AG09309 (cell line): ENCODE results near the gene PHF5A.

Experiments used
- DNase-seq: peaks from one replicate; pipeline ENCODE4 v3.0.0-alpha.2; 2010; ENCODE audit warnings: low read depth
- H3K4me3 ChIP-seq: 2 replicates; pipeline ENCODE4 v1.5.1; 2011; ENCODE audit warnings: mild to moderate bottlenecking, low read depth, low read length, moderate library complexity; ENCODE audit not compliant: control insufficient read depth
- TF ChIP-seq, protein P1 (sequence below): IDR thresholded peaks from 2 replicates; pipeline ENCODE4 v1.5.1; 2011; ENCODE audit warnings: mild to moderate bottlenecking, low read depth, low read length, inconsistent platforms; ENCODE audit not compliant: insufficient read depth, control insufficient read depth; ENCODE audit errors: missing control alignments

PHF5A gene

DNA sequence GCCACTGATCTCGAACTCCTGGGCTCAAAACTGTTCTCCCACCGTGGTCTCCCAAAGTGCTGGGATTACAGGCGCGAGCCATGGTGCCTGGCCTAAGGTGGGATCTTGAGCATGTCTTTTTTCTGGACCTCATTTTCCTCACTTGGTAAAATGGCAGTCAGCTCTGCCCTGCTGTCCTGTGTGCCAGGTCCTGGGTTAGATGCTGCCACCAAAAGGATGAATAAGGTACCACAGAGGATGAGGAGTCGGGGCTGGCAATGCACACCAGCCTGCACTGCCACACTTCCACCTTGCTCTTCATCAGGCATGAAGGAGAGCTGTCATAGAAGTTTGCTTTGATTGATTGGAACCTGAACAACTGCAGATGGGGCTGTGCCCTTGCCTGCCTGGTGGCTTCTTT lies 32.7 kb upstream of the PHF5A start:
- no peak for DNase-seq
- H3K4me3 ChIP-seq, result no peak overlapping the region
- TF ChIP-seq, protein P1, sequence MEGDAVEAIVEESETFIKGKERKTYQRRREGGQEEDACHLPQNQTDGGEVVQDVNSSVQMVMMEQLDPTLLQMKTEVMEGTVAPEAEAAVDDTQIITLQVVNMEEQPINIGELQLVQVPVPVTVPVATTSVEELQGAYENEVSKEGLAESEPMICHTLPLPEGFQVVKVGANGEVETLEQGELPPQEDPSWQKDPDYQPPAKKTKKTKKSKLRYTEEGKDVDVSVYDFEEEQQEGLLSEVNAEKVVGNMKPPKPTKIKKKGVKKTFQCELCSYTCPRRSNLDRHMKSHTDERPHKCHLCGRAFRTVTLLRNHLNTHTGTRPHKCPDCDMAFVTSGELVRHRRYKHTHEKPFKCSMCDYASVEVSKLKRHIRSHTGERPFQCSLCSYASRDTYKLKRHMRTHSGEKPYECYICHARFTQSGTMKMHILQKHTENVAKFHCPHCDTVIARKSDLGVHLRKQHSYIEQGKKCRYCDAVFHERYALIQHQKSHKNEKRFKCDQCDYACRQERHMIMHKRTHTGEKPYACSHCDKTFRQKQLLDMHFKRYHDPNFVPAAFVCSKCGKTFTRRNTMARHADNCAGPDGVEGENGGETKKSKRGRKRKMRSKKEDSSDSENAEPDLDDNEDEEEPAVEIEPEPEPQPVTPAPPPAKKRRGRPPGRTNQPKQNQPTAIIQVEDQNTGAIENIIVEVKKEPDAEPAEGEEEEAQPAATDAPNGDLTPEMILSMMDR, result no peak

DNA sequence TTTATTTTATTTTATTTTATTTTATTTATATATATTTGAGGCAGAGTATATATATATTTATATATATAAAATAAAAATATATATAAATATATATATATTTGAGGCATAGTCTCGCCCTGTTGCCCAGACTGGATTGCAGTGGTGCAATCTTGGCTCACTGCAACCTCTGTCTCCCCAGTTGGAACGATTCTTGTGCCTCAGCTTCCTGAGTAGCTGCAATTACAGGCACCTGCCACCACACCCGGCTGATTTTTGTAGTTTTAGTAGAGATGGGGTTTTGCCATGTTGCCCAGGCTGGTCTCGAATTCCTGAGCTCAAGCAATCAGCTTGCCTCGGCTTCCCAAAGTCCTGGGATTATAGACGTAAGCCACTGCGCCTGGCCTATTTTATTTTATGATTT lies 31.8 kb upstream of the PHF5A start:
- TF ChIP-seq, protein P1, result no peak
- no peak overlapping the region for H3K4me3 ChIP-seq

DNA sequence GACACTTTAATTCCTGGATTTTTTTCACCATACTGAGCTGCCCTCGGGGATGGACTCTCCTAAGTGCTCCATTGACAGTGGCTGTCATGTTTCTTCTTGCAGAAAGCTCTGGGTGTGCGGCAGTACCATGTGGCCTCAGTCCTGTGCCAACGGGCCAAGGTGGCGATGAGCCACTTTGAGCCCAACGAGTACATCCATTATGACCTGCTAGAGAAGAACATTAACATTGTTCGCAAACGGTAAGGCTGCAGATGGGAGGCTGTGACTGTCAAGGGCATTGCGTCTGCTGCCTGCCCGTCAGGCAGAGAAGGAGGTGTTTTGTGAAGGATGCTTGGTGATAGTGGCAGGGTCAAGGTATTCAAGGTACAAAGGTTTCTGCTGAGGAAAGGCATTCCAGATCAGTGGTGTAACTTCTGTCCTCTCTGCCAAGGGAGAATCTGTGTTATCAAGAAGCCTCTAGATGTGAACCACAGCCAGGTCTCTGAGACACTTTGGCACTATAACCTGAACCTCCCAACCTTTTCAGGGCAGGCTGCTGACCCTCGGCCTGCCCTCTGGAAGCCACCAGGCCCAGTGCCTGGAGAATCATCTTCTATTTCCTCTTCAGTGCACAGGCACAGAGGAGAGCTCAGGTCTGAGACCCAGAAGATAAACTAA lies 31.3 kb upstream of the PHF5A start:
- no peak for DNase-seq
- no peak overlapping the region for H3K4me3 ChIP-seq
- TF ChIP-seq, protein P1, result no peak

More for the DNA sequence above, 31.8 kb upstream of the PHF5A start:
- no peak for DNase-seq

DNA sequence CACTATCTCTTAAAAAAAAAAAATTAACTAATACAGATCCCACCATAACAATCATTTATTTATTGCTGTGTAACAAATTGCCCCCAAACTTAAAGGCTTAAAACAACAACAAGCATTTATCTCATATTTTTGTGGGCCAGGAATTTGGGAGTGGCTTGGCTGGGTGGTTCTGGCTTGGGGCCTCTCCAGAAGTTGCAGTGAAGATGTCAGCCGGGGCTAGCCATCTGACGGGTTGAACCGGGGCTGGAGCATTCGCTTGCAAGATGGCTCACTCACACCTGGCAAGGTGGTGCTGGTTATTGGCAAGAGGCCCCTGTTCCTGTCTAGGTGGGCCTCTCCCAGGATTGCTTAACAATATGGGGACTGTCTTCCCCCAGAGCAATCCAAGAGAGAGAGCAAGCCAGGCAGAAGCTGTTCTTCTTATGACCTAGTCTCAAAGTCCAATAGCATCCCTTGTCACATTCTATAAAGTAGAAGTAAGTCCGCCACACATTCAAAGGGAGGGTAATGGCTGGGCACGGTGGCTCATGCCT lies 29.9 kb upstream of the PHF5A start:
- no peak for DNase-seq
- TF ChIP-seq, protein P1, result no peak
- no peak overlapping the region for H3K4me3 ChIP-seq

DNA sequence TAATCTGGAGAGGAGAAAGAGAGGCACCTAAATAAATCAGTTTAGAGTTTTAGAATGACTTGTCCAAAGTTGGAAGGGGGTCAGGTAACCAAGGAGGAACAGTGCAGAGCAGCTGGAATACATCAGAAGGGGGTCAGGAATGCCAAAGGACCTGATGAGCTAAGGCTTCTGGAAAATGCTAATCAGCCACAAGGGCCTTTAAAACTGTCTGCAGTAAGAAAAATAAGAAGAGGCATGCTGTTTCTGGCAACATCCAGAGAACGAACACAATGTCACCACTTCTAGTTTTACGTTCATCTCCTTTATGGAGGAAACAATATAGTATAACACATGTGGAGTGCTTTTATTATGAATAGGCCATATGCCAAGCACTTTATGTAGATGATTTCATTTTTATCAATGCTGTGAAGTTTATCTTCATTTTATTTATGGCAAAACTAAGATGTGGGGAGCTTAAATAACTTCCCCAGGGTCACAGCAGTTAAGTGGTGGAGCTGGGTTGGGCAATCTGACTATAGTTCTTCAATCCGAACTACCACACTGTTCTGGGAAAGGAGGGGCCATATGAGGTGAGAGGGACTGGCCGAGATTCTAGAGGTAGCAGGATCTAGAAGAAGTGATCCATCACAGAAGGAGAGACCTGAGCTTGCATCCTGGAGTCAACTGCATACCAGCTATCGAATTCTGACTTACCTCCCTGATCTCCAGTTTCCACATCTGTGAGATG lies 23.0 kb upstream of the PHF5A start:
- DNase-seq, result no peak
- TF ChIP-seq, protein P1, result no peak
- no peak overlapping the region for H3K4me3 ChIP-seq

DNA sequence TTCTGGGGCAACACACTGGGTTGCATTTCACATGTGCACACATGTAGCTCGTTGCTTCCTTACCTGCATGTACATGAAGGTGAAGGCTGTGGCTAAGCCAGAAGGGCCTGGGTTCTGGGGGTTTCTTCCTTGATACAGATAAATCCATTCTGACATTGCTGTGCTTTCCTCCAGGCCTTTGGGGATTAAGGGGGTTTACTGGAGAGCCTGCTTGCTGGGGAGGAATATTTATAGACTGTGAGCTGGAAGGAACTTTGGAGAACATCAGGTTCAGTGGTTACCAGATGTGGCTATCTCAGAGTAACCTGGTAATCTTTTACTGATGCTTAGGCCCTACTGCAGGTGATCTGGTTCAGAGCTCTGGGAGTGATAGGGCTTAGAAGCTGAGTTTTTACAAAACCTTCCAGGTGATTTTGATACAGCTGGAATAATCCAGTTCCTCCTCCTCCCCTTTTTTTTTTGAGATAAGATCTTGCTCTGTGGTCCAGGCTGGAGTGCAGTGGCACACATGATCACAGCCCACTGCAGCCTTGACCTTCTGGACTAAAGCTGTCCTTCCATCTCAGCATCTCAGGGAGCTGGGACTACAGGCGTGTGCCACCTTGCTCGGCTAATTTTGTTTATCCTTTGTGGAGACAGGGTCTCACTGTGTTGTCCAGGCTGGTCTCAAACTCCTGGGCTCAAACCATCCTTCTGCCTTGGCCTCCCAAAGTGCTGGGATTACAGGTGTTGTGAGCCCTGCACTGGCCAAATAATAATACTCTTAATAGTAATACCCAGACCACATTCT lies 20.3 kb upstream of the PHF5A start:
- no peak for DNase-seq

More for the DNA sequence above, 20.3 kb upstream of the PHF5A start:
- no peak overlapping the region for H3K4me3 ChIP-seq
- TF ChIP-seq, protein P1, result no peak
